ENCODE measurements around the gene PHKA1.
"Not testable (repeated sequence)": the region's sequence is repeated elsewhere in the genome, so short reads cannot be mapped to it uniquely, and the experiment has no call there.

Gene PHKA1

DNA sequence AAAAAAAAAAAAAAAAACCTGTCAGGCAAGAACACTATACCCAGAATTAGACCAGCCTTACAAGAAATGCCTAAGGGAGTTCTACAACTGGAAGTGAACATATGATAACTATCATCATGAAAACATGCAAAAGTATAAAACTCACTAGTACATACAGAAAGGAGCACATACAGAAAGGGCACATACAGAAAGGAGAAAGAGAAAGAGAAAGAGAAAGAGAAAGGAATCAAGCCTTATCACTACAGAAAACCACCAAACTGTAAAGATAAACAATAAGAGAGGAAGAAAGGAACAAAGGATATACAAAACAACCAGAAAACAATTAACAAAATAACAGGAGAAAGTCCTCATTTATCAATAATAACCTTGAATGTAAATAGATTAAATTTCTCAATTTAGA, 50.4 kb downstream of the PHKA1 start:
- DNase-seq = no peak

DNA sequence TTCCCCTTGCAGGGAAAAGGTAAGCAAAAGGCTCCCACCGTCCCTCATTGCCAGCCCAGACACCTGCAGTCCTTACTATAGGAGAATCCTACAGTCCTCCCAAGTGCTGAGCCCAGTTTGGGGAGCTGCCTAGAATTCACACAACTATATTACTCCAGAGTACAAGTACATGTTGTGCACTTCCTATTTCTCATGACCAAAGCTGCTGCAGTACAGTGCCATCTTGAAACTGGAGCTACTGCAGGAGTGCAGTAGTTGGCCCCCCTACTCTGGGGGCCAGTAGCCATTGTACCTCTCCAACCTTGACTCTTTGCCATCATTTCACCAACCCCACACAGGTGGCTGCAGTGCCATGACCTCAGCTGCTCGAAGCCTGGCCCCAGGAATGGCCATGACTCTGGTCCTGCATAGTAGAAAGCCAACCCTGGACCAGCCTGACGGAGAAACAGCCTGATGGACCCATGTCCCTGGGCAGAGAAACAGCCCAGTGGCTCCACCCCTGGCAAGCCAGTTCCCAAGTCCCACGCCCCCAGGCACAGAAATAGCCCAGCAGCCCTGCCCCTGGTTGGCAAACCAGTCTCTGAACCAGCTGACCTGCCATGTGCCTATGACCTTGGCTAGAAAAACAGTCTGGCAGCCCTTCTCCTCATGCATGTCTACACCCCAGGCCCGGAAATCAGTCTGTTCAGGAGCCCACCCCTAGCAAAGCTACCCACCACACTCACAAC, 51.9 kb downstream of the PHKA1 start:
- DNase-seq = no peak

DNA sequence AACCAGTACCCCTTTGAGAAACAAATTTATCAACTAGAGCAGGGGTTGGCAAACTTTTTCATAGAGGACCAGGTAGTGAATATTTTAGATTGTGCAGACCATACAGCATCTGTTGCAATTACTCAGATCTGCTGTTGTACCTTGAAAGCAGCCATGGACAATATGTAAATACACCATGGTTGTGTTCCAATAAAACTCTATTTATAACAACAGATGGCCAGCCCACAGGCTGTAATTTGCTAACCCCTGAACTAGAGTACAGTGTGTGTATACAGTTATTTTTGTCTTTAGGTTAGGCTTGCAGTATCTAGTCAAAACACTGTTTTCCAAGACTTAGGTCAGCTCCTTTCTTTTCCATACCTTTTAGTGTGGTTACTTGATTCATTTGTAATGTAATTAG, 54.4 kb downstream of the PHKA1 start:
- no peak for DNase-seq

DNA sequence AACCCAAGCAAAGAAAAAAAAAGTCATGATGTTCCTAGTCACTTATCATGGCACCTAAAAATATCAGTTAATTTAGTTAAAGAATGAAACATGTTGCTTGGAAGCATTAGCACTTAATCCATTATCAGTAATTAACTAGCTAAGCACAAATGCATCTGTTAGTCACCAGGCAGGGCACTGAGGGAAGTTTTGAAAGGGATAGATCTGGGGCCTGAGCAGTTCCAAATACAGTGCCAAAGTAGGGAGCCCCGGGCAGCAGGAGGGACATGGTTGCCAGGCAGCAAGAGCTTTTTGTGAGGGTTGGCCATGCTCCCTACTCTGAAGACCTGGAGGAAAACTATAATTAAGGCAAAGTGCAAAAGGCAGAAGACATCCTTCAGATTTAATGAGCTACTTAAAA, 62.0 kb downstream of the PHKA1 start:
- no peak for DNase-seq

DNA sequence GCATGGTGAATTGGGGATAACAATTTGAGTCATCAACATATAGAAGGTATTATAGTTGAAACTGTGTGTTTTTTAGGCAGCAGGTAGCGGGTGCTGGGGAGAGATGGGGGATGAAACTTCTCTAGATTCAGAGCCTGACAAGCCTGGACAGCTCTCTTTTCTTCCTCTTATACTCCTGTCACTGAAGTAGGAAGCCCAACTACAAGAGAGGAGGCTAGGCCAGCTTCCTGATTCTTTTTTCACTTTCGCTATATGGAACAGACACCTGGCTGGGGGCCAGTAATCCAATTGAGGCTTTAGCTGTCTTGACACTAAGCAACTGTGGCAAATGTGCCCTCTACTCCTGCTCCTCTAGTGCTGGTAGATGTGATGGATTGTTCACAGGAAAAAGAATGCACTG, 69.2 kb downstream of the PHKA1 start:
- DNase-seq = no peak

DNA sequence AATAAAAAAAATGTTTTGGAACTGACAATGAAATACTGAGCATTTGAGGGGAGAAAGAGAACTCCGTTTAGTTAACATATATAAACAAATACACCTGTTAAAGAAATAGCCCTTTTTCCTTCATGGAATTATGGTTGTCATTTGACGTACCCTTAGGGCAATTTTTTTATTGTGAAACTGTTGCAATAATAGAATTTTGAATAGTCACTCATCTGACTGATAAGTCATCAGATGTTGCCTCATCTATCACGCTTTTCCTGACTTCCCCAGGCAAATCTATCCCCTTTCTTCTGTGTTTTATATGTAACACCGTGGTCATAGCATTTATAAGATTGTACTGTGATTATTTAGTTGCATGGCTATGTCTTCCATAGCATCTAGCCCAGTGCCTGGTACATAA, 72.5 kb downstream of the PHKA1 start:
- no peak for DNase-seq

DNA sequence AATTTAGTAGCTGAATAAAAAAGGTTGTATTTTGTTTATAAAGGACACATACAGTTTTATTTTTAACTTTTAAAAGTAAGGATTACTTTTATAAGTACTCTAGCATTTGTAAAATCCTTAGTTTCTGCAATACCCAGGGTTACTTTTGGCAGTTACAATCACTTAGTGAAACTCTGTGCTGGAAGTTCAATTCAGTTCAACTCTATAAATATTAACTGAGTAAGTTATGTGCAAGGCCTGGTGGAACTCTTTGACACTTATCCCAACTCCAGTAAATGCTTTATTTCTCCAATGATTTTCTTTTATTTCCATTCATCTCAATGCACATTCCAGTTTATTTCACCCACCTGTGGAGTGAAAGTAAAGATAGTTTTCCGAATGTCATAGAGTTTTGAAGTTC, 78.2 kb downstream of the PHKA1 start:
- DNase-seq = no peak

DNA sequence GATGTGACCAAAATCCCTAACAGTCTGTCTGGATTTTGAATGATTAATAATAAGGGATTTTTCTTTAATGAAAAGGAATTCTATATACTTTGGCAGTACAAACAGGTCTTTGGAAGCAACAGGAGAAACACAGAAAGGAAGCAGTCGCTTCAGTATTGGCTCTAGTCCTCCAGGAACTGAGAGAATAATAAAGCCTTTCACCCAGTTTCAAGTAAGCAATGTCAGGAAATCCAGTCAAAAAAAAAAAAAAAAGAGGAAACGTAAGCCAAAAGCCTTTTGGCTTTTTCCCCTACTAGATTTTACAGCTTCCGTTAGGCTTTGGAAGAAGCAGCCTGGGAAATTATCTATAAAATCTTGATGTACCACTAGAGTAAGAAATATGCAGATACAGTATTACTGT, 79.8 kb downstream of the PHKA1 start:
- no peak for DNase-seq

DNA sequence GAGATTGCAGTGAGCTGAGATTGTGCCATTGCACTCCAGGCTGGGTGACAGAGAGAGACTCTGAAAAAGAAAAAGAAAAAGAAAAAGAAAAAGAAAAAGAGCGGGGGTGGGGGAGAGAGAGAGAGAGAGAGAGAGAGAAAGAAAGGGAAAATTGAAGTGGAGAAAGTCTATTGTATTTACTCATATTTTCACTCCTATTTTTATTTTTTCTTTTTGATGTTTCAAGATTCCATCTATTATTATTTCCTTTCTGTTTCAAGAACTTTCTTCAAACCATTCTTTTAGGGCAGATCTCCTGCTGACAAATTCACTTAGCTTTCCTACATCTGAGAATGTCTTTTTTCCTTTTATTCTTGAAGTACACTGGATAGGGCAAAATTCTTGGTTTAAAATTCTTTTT, 83.9 kb downstream of the PHKA1 start:
- no peak for DNase-seq

DNA sequence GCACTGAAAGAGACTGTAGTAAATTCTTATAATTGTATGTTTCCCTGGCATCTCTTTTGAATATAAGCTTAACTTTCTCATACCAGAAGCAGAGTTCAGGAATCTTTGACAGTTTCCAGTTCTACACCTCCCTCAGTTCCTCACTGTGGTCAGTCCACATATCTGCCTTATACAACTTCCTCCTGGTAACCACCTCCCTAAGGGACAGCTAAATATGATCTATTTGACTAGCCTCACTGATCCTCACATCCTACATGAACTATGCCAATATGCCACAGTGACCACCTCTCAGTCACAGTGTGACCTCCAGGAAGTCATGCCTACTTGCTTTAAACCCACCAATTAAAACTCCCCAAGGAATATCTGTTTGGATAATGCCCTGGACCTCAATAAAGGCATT, 89.9 kb downstream of the PHKA1 start:
- no peak for DNase-seq

DNA sequence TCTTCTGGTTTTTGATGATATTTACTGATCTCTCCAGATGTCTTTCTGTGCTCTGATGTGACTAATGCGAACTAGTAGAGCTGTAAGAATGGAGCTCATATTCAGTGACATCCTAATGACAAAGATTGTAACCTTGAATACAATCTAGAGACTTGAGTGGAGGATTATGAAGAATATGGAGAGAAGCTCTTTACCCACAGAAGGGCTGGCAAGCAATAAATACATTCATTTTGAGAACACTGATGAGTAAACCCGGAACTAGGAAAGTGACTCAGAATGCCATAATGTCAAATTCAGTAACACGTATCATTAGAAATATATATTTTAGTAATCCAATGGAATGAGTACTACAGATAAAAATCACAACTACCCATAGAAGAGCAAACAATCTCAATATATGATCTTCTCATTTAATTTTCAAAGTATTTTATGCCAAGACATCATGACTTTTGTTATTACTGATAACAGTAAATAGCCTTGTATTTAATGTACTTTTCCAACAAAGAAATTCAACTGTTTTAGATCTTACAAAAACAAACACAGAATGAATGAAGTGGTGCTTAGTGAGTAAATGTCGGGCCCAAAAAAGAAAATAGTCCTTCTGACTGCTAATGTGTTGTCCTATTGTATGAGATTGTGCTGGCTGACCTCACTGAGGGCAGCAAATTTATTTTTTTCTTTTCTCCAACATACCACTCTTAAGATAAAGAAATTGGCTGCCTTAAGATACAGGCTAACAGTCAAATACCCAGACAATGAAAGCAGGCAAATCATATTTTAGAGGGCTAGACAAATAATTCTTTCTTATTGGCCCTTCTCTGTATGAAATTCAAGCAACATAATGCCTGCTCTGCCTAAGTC, 92.3 kb downstream of the PHKA1 start:
- DNase-seq = no peak

DNA sequence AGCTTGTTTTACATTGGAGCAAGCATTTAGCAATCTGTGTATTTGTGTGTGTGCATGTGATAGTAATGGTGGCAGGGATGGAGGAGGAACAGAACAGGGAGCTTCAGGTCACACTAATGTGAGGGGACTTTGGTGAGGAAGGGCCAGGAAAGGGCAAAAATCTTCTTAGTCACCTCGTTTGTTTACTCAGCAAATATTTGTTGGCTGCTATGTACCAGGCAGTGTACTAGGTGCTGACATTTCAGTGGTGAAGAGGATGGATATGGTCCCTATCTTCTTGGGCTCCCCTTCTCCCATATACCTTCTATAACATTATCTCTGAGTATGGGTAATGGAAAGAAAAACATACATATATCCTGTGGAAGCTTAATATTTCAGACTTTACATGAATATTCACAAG, 92.9 kb downstream of the PHKA1 start:
- DNase-seq = no peak

DNA sequence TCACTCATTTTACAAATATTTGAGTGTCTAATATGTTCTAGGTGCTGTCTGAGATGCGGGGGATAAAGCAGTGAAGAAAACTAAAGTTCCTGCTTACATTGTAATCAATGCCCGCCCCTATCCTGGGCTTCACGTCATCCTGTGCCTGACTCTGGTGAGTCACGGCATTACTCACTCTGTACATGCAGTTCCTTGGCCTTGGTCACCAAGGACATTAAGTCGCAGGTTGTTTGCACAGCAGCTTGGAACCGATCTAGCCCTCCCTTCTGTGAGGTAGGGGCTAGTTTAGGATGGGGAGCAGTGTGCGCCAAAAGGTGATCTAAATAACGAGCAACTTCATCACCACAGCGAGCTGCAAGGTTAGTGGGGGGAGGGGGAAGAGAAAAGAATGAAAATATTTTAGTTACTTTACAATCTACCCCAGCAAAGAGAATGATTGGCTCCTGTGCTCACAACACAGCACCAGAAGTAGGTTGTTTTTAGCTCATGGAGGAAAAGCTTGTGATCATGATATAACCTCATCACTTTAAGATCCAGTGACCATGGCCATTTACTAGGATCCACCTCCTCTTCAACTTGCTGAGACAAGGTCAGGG, 93.5 kb downstream of the PHKA1 start:
- peak; percentile 38 for DNase-seq

DNA sequence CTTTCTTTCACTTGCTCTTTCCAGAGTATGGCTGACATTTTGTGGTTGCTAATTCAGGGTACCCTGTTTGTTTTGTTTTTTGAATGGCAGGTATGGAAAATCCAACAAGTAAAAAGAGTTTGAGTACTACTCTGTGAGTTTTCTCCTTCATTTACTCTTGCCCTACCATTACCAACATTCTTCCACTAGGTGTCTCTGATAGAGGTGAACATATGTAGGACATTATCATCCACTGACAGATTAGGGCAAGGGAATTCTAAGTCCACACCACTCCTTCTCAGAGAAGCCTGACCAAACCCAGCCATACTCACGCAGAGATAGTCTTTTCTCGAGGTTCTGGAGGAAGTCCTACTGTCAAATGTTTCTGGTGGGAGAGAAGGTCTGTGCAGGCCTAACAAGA, 104.8 kb downstream of the PHKA1 start:
- no peak for DNase-seq

DNA sequence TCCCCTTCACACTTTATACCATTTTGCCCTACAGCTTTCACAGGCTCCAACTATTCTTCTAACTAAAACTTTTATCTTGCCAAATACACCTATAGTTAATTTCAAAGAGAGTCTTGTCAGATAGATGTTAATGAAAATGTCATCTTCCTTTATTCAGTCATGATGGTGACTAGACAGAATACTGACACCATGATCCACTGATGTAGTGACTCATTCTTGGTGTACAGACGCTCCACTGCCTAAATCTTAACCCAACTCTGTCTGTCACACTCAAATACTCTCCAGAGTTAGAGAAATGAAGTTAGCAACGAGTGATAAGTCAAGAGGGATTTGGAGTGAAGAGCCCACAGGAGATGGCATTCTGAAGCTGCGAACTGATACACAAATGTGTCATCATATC, 109.4 kb downstream of the PHKA1 start:
- DNase-seq = no peak

DNA sequence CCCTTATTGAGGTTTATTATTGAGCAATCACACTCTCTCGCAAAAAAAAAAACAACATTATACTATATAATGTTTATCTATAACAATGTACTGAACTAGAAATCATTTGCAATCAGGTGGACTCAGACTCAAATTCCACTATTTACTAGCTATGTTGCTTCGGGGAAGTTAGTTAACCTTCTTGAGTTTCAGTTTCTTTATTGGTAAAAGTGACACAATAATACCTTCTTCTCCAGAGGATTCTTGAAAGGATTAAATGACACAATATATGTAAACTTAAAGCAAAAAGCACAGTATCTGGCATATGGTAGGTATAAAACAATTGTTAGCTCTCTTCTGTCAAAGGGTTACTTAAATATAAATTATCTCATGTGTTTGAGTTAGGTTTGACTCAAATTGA, 110.0 kb downstream of the PHKA1 start:
- DNase-seq = no peak

DNA sequence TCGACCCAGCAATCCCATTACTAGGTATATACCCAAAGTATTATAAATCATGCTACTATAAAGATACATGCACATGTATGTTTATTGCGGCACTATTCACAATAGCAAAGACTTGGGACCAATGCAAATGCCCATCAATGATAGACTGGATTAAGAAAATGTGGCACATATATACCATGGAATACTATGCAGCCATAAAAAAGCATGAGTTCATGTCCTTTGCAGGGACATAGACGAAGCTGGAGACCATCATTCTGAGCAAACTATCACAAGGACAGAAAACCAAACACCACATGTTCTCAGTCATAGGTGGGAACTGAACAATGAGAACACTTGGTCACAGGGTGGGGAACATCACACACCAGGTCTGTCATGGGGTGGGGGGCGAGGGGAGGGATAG, 123.1 kb downstream of the PHKA1 start:
- not testable (repeated sequence) for DNase-seq

DNA sequence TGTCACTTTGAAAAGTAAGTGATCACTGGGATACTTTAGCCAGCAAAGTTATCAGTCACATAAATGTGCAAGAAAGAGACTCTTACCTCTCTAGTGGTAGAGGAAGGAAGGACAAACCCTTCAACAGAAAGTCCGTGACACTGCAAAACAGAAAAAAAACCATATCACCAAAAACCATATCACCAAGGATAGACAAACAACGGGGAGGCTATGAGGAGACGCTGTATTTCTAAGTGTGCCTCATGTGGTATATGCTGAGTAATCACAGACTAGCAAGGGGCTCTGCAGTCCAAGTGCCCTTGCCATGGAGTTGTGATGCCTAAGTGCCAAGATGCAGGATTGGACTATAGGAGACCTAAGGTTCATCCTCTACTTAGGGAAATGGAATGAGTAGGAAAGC, 129.9 kb downstream of the PHKA1 start:
- no peak for DNase-seq

DNA sequence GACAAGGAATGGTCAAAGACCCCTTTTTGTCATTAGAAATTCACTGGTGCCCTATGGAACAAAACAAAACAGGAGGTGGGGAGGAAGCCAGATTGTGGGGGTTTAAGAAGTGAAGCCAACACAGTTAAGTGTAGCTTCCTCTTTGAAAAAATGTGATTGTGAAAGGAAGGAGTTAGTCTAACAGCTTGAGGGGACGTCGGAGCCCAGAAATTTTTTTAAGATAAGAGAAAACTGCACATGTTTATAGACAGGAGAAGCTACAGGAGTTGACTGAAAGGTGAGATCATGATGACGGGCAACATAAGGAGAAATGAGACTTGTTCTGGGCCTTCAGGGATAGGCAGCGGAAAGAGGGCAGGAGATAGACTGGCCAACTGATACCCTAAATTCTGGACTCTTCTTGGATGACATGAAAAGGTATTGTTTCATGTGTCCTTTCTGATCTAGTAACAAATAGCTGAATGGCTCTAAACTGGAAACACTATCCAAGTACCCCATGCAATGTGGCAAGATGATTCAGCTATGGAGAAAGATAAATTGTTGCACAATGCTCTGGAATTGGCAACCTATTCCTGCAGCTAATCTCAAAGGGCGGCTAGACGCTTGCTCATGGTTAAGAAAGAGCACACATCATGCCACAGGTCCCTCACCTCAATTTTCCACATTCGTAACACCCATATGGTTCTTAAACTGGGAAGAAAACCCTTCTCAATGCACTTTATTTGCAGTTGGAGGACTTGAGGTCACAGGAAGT, 137.8 kb downstream of the PHKA1 start:
- DNase-seq = no peak

DNA sequence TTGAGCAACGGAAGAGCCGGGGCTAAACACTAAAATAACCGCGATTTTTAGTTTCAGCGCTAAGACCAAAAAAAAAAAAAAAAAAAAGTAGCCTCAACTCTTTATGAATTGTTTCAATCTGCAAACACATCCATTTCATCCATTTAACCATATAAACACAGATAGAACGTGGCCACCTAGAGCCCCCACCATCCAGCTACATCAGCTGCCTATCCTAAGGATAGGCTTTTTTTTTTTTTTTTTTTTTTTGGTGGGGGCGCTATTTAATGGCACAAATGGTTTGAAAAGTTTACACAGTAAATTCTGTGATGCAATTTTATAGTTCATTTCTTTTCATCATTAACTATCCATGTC, 141.0 kb downstream of the PHKA1 start:
- DNase-seq = no peak

DNA sequence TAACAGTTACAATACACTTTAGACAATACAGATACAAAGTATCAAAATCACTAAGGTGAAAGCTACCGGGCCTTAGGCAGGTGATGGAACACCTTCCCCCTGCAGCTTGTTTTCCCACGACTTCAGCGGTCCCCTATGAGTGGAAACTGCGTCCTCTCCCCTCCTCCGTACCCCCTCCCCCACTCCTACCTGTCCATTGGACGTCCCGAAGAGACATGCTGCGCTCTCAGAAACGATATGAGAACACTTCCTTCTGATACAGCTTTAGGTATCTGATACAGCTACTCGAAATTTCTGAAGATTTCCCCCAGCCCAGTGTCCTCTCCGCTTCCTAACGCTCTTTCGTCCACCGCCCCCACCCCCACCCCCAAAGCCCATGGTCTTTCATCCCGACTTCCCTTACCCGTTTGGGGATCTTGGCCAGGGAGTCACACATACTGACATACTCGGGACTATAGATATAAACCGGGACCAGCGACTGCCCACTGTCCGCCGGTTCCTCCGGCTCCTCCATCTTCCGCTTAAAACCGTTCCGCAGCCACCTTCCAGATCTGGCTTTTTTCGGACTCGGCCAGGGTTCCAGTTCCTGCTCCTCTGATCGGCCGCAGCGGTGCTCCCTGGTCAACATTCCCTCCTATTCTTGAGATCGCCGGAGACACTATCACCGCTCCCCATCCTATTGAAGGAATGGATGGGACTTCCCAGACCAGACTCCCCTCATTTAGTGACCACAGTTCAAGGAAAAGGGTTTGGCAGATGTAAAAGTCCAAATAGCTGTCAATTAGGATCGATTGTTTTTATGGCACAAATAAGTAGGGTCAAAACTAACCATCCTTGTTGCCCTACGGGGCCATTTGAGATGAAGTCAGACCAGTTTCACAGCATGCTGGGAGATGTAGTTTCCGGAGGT, 141.6 kb downstream of the PHKA1 start, which contains the start of gene HDAC8:
Gene HDAC8, minus strand, starts transcription at position 596 of the 910 bp plus-strand sequence. Its CDS starts 82 bp downstream, at position 514.
- DNase-seq = peak; percentile 38

DNA sequence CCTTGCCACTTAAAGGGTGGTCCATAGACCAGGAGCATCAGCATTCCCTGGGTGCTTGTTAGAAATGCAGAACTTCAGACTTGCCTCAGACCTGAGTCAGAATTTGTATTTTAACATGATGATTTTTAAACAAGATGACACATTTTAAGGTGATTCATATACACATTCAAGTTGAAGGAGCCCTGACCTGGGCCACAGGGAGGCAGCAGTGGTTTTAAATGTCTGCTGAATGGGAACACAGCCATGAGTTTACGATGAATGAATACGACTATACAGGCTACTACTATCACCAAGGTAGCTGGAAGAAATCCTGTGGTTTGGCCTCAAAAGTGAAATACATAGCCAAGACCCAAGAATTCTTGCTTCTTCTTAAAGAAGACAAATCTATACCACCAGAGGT, 144.3 kb downstream of the PHKA1 start:
- DNase-seq = no peak
